ENCODE results near the gene GALNTL6. TPM values are rescaled to one million over a fixed set of nuclear protein-coding genes. Genes with fewer than 3 reads are reported as not detected.

Gene GALNTL6
- polyA plus RNA-seq, 1 donor (not counting 4 experiments of a cell fraction or from before 2014, with no cell fraction given), result not detected

- H3K27ac ChIP-seq (ENCODE audit: control insufficient read depth, insufficient read depth, low read length), result no peak overlapping the region
- DNase-seq (ENCODE audit: low read depth, low spot score) (no peak), FAIRE-seq (no peak)
- no peaks in the 10 kb centered on the region for H3K27me3 ChIP-seq (ENCODE audit: control insufficient read depth, extremely low read depth, insufficient read depth, low read length)
- no peaks in the 10 kb centered on the region for H4K20me1 ChIP-seq (ENCODE audit: control insufficient read depth, extremely low read depth, insufficient read depth, low read length)
- no peaks in the 10 kb centered on the region for H3K9me3 ChIP-seq (ENCODE audit: control insufficient read depth, low read depth, low read length)
- no peak for TF ChIP-seq EZH2 (IDR thresholded peaks at IDR 0.05; ENCODE audit: low read length)
- TF ChIP-seq CTCF (optimal IDR thresholded peaks at IDR 0.05 in 1 of 3, IDR thresholded peaks at IDR 0.05 in 1 of 3, conservative IDR thresholded peaks at IDR 0.05 in 1 of 3; ENCODE audit: extremely low read depth in 1 of 3, insufficient read depth in 2 of 3, low read length in 3 of 3), result no peak
- H3K4me1 ChIP-seq (ENCODE audit: control insufficient read depth, extremely low read depth, insufficient read depth, low read length), result no peaks in the 10 kb centered on the region
- dilution Hi-C loops (cut with MboI; ENCODE audit: extremely low pct_ligation_motif_present, low sequenced_read_pairs), result no loop called here
- no peak overlapping the region for H3K4me2 ChIP-seq (ENCODE audit: control insufficient read depth, extremely low read depth, insufficient read depth, low read depth, low read length)
- no peaks in the 10 kb centered on the region for H3K9me1 ChIP-seq (ENCODE audit: control insufficient read depth, extremely low read depth, insufficient read depth, low read length)
- H3K4me3 ChIP-seq (ENCODE audit: control insufficient read depth in 2 of 3, extremely low read depth in 1 of 3, insufficient read depth in 2 of 3, low read depth in 1 of 3, low read length in 3 of 3), result no peak overlapping the region
- H3K79me2 ChIP-seq (ENCODE audit: control insufficient read depth, insufficient read depth, low read length), result no peaks in the 10 kb centered on the region
- no peaks in the 10 kb centered on the region for H3K36me3 ChIP-seq (ENCODE audit: control insufficient read depth in 2 of 2, extremely low read depth in 1 of 2, insufficient read depth in 2 of 2, low read length in 2 of 2)
- H3K9ac ChIP-seq (ENCODE audit: control insufficient read depth, extremely low read depth, insufficient read depth, low read length), result no peak overlapping the region
- H2AFZ ChIP-seq (ENCODE audit: control insufficient read depth, low read length), result no peak overlapping the region
These were observed 336.1 kb downstream of the GALNTL6 start for GRCh38 chr4:172149329-172149728.

- Histone ChIP-seq H3K27me3 (ENCODE audit: control insufficient read depth, extremely low read depth, insufficient read depth, low read length) (no peaks in the 10 kb centered on the region), H3K4me1 (ENCODE audit: control insufficient read depth, extremely low read depth, insufficient read depth, low read length) (no peaks in the 10 kb centered on the region), H3K9me1 (ENCODE audit: control insufficient read depth, extremely low read depth, insufficient read depth, low read length) (no peaks in the 10 kb centered on the region), H3K9me3 (ENCODE audit: control insufficient read depth, low read depth, low read length) (no peaks in the 10 kb centered on the region), H3K79me2 (ENCODE audit: control insufficient read depth, insufficient read depth, low read length) (no peaks in the 10 kb centered on the region), H3K4me3 (ENCODE audit: control insufficient read depth in 2 of 3, extremely low read depth in 1 of 3, insufficient read depth in 2 of 3, low read depth in 1 of 3, low read length in 3 of 3) (no peak overlapping the region), H3K27ac (ENCODE audit: control insufficient read depth, insufficient read depth, low read length) (no peak overlapping the region), H2AFZ (ENCODE audit: control insufficient read depth, low read length) (no peak overlapping the region), H3K9ac (ENCODE audit: control insufficient read depth, extremely low read depth, insufficient read depth, low read length) (no peak overlapping the region), H4K20me1 (ENCODE audit: control insufficient read depth, extremely low read depth, insufficient read depth, low read length) (no peaks in the 10 kb centered on the region), H3K4me2 (ENCODE audit: control insufficient read depth, extremely low read depth, insufficient read depth, low read depth, low read length) (no peak overlapping the region), H3K36me3 (ENCODE audit: control insufficient read depth in 2 of 2, extremely low read depth in 1 of 2, insufficient read depth in 2 of 2, low read length in 2 of 2) (no peaks in the 10 kb centered on the region)
- FAIRE-seq (no peak), DNase-seq (ENCODE audit: low read depth, low spot score) (no peak)
- dilution Hi-C loops (cut with MboI; ENCODE audit: extremely low pct_ligation_motif_present, low sequenced_read_pairs), result no loop called here
- TF ChIP-seq EZH2 (IDR thresholded peaks at IDR 0.05; ENCODE audit: low read length) (no peak), CTCF (optimal IDR thresholded peaks at IDR 0.05 in 1 of 3, IDR thresholded peaks at IDR 0.05 in 1 of 3, conservative IDR thresholded peaks at IDR 0.05 in 1 of 3; ENCODE audit: extremely low read depth in 1 of 3, insufficient read depth in 2 of 3, low read length in 3 of 3) (no peak)
These were observed 339.1 kb downstream of the GALNTL6 start for GRCh38 chr4:172152284-172152683.

Data from keratinocyte (primary cell).